MM.1S (cell line): ENCODE measurements around the gene BCCIP.

Experiments
- DNase-seq: peaks from one replicate; pipeline ENCODE4 v3.0.0-alpha.2; 2015
- H2AFZ ChIP-seq: fragments of 300-600 bp; sonication (generic); 2 replicates; pipeline ENCODE4 v1.6.0; 2016; ENCODE audit warnings: antibody characterized with exemption, low read length
- H3F3A ChIP-seq: fragments of 300-600 bp; sonication (generic); 2 replicates; pipeline ENCODE4 v1.6.1; 2016; ENCODE audit warnings: mild to moderate bottlenecking, antibody characterized with exemption, low read length, moderate library complexity, mixed read lengths; ENCODE audit not compliant: insufficient read depth
- H3K27ac ChIP-seq: fragments of 300-600 bp; sonication (generic); 2 replicates; pipeline ENCODE4 v1.5.1; 2016; ENCODE audit warnings: mild to moderate bottlenecking, low read length
- H3K27me3 ChIP-seq: fragments of 300-600 bp; sonication (generic); replicated peaks from 2 replicates; pipeline ENCODE4 v1.6.0; 2016; ENCODE audit warnings: low read length; ENCODE audit not compliant: insufficient read depth
- H3K36me3 ChIP-seq: fragments of 300-600 bp; sonication (generic); replicated peaks from 2 replicates; pipeline ENCODE4 v1.6.1; 2016; ENCODE audit warnings: mild to moderate bottlenecking, low read length, mixed read lengths; ENCODE audit not compliant: insufficient read depth
- H3K4me1 ChIP-seq: fragments of 300-600 bp; sonication (generic); 2 replicates; pipeline ENCODE4 v1.6.1; 2016; ENCODE audit warnings: low read length, mixed read lengths
- H3K4me2 ChIP-seq: fragments of 300-600 bp; sonication (generic); 2 replicates; pipeline ENCODE4 v1.6.0; 2016; ENCODE audit warnings: low read depth, low read length
- H3K4me3 ChIP-seq: fragments of 300-600 bp; sonication (generic); 2 replicates; pipeline ENCODE4 v1.5.1; 2016; ENCODE audit warnings: low read length, mixed read lengths
- H3K79me2 ChIP-seq: fragments of 300-600 bp; sonication (generic); 2 replicates; pipeline ENCODE4 v1.6.1; 2016; ENCODE audit warnings: mixed run types, low read length, mixed read lengths
- H3K9ac ChIP-seq: fragments of 300-600 bp; sonication (generic); 2 replicates; pipeline ENCODE4 v1.6.1; 2016; ENCODE audit warnings: low read length, mixed read lengths
- H3K9me2 ChIP-seq: fragments of 300-600 bp; sonication (generic); replicated peaks from 2 replicates; pipeline ENCODE4 v1.6.1; 2016; ENCODE audit warnings: mild to moderate bottlenecking, low read length, mixed read lengths; ENCODE audit not compliant: insufficient read depth
- H3K9me3 ChIP-seq: fragments of 300-600 bp; sonication (generic); replicated peaks from 2 replicates; pipeline ENCODE4 v1.6.1; 2016; ENCODE audit warnings: mild to moderate bottlenecking, low read length, mixed read lengths; ENCODE audit not compliant: insufficient read depth
- H4K20me1 ChIP-seq: fragments of 300-600 bp; sonication (generic); 2 replicates; pipeline ENCODE4 v1.6.1; 2016; ENCODE audit warnings: mild to moderate bottlenecking, low read length, moderate library complexity, mixed read lengths; ENCODE audit not compliant: insufficient read depth
- CTCF ChIP-seq: fragments of 300-600 bp; sonication (generic); IDR thresholded peaks from 2 replicates; pipeline ENCODE4 v1.5.1; 2016; ENCODE audit warnings: antibody characterized with exemption, low read length, mixed read lengths
- EZH2 ChIP-seq: fragments of 300-600 bp; sonication (generic); optimal IDR thresholded peaks from 2 replicates; pipeline ENCODE3; 2017; ENCODE audit warnings: low read depth, mild to moderate bottlenecking, antibody characterized with exemption, low read length, mixed read lengths
- EZH2phosphoT487 ChIP-seq: fragments of 300-600 bp; sonication (generic); IDR thresholded peaks from 2 replicates; pipeline ENCODE4 v1.6.1; 2018; ENCODE audit warnings: antibody characterized with exemption, low read length

Gene BCCIP

GRCh38 chr10:125857185-125857760, 33.9 kb downstream of the BCCIP start:
- Histone ChIP-seq H3K9me3 (no peaks in the 10 kb centered on the region), H3K36me3 (no peaks in the 10 kb centered on the region), H3K27ac (no peak overlapping the region), H3K4me1 (peaks cover 22% of the 10 kb centered on the region), H3K4me3 (no peak overlapping the region), H4K20me1 (no peaks in the 10 kb centered on the region), H3K9me2 (no peaks in the 10 kb centered on the region), H3K9ac (no peak overlapping the region), H2AFZ (no peak overlapping the region), H3K79me2 (no peaks in the 10 kb centered on the region), H3K4me2 (no peak overlapping the region), H3K27me3 (no peaks in the 10 kb centered on the region), H3F3A (peaks cover 7% of the 10 kb centered on the region; the same call in 1 of the 2 replicates)
- DNase-seq: no peak
- TF ChIP-seq EZH2phosphoT487: no peak
- no peak for TF ChIP-seq EZH2
- no peak for TF ChIP-seq CTCF

- Histone ChIP-seq H3K9me2 (no peaks in the 10 kb centered on the region), H4K20me1 (no peaks in the 10 kb centered on the region), H3K4me3 (no peak overlapping the region), H2AFZ (no peak overlapping the region), H3K27ac (peak overlapping the region; percentile 38; the same call in 1 of the 2 replicates), H3K79me2 (no peaks in the 10 kb centered on the region), H3K36me3 (no peaks in the 10 kb centered on the region), H3K4me1 (peaks cover 22% of the 10 kb centered on the region), H3K9me3 (no peaks in the 10 kb centered on the region), H3F3A (peaks cover 7% of the 10 kb centered on the region; the same call in 1 of the 2 replicates), H3K27me3 (no peaks in the 10 kb centered on the region), H3K9ac (no peak overlapping the region), H3K4me2 (peak overlapping the region; percentile 16; the same call in 1 of the 2 replicates)
- peak; percentile 45 for DNase-seq
- TF ChIP-seq EZH2phosphoT487: no peak
- TF ChIP-seq CTCF: no peak
- no peak for TF ChIP-seq EZH2
Measured at GRCh38 chr10:125859128-125859817, 35.9 kb downstream of the BCCIP start.

- H3F3A ChIP-seq: 0 out of 2 replicates have a peak, but pooled peaks cover 2% of the 10 kb centered on the region
- H3K27me3 ChIP-seq: no peaks in the 10 kb centered on the region
- H3K9me2 ChIP-seq: no peaks in the 10 kb centered on the region
- H3K9me3 ChIP-seq: no peaks in the 10 kb centered on the region
- H3K9ac ChIP-seq: no peak overlapping the region
- no peaks in the 10 kb centered on the region for H4K20me1 ChIP-seq
- no peak for DNase-seq
- H3K27ac ChIP-seq: no peak overlapping the region
- H2AFZ ChIP-seq: no peak overlapping the region
- H3K79me2 ChIP-seq: no peaks in the 10 kb centered on the region
- peaks cover 3% of the 10 kb centered on the region for H3K4me1 ChIP-seq
- H3K4me2 ChIP-seq: no peak overlapping the region
- H3K36me3 ChIP-seq: no peaks in the 10 kb centered on the region
- no peak overlapping the region for H3K4me3 ChIP-seq
- TF ChIP-seq CTCF (no peak), EZH2 (no peak), EZH2phosphoT487 (no peak)
Measured at GRCh38 chr10:125865120-125865519, 41.8 kb downstream of the BCCIP start.
